Measurements from ENCODE around the gene RPL10A.

Gene RPL10A

GRCh38 chr6:35439308-35439707 is 28.9 kb upstream of the RPL10A start:
- no peak for TF ChIP-seq ZNF274 (IDR thresholded peaks at IDR 0.05; ENCODE audit: low read depth, low read length)
- H3K4me3 ChIP-seq (ENCODE audit: low read length), result no peak overlapping the region

- no peak overlapping the region for H3K4me3 ChIP-seq (ENCODE audit: low read length)
- no peak for TF ChIP-seq ZNF274 (IDR thresholded peaks at IDR 0.05; ENCODE audit: low read depth, low read length)
Measured at GRCh38 chr6:35441205-35441604, 27.0 kb upstream of the RPL10A start.

GRCh38 chr6:35441642-35442041 is 26.6 kb upstream of the RPL10A start:
- no peak for TF ChIP-seq ZNF274 (IDR thresholded peaks at IDR 0.05; ENCODE audit: low read depth, low read length)
- H3K4me3 ChIP-seq (ENCODE audit: low read length), result no peak overlapping the region

GRCh38 chr6:35442693-35443092 is 25.5 kb upstream of the RPL10A start:
- TF ChIP-seq ZNF274 (IDR thresholded peaks at IDR 0.05; ENCODE audit: low read depth, low read length), result no peak
- no peak overlapping the region for H3K4me3 ChIP-seq (ENCODE audit: low read length)

GRCh38 chr6:35443341-35444030 is 24.7 kb upstream of the RPL10A start:
- no peak overlapping the region for H3K4me3 ChIP-seq (ENCODE audit: low read length)
- no peak for TF ChIP-seq ZNF274 (IDR thresholded peaks at IDR 0.05; ENCODE audit: low read depth, low read length)

- no peak for TF ChIP-seq ZNF274 (IDR thresholded peaks at IDR 0.05; ENCODE audit: low read depth, low read length)
- no peak overlapping the region for H3K4me3 ChIP-seq (ENCODE audit: low read length)
Measured at GRCh38 chr6:35445691-35446090, 22.5 kb upstream of the RPL10A start.

- no peak for TF ChIP-seq ZNF274 (IDR thresholded peaks at IDR 0.05; ENCODE audit: low read depth, low read length)
- no peak overlapping the region for H3K4me3 ChIP-seq (ENCODE audit: low read length)
Measured at GRCh38 chr6:35448191-35448590, 20.0 kb upstream of the RPL10A start.

GRCh38 chr6:35449287-35449881 is 18.8 kb upstream of the RPL10A start:
- TF ChIP-seq ZNF274 (IDR thresholded peaks at IDR 0.05; ENCODE audit: low read depth, low read length), result no peak
- no peak overlapping the region for H3K4me3 ChIP-seq (ENCODE audit: low read length)

GRCh38 chr6:35451354-35452182 is 16.6 kb upstream of the RPL10A start:
- peak overlapping the region; percentile 39; the same call in 1 of the 2 replicates for H3K4me3 ChIP-seq (ENCODE audit: low read length)

GRCh38 chr6:35452183-35453090 is 15.8 kb upstream of the RPL10A start, which contains the start of gene FANCE:
Gene FANCE (plus strand): TSS chr6:35452338. CDS start chr6:35452546, 208 bp downstream.
- no peak for TF ChIP-seq ZNF274 (IDR thresholded peaks at IDR 0.05; ENCODE audit: low read depth, low read length)
- H3K4me3 ChIP-seq (ENCODE audit: low read length), result peak within 1 kb of the TSS; percentile 93

More at GRCh38 chr6:35451354-35452182, 16.6 kb upstream of the RPL10A start:
- no peak for TF ChIP-seq ZNF274 (IDR thresholded peaks at IDR 0.05; ENCODE audit: low read depth, low read length)

- TF ChIP-seq ZNF274 (IDR thresholded peaks at IDR 0.05; ENCODE audit: low read depth, low read length), result no peak
- H3K4me3 ChIP-seq (ENCODE audit: low read length), result peak overlapping the region; percentile 93; the same call in 1 of the 2 replicates
Measured at GRCh38 chr6:35453236-35453635, 15.0 kb upstream of the RPL10A start.

- no peak overlapping the region for H3K4me3 ChIP-seq (ENCODE audit: low read length)
- TF ChIP-seq ZNF274 (IDR thresholded peaks at IDR 0.05; ENCODE audit: low read depth, low read length), result no peak
Measured at GRCh38 chr6:35454391-35455110, 13.7 kb upstream of the RPL10A start.

- TF ChIP-seq ZNF274 (IDR thresholded peaks at IDR 0.05; ENCODE audit: low read depth, low read length), result no peak
- H3K4me3 ChIP-seq (ENCODE audit: low read length), result no peak overlapping the region
Measured at GRCh38 chr6:35457907-35458306, 10.3 kb upstream of the RPL10A start.
